Fibroblast of skin of back (primary cell): Measurements from ENCODE around the gene NMT2.

ENCODE experiments used
- DNase-seq: peaks from one replicate; pipeline ENCODE4 v3.0.0-alpha.2; 2013

Gene NMT2

DNA sequence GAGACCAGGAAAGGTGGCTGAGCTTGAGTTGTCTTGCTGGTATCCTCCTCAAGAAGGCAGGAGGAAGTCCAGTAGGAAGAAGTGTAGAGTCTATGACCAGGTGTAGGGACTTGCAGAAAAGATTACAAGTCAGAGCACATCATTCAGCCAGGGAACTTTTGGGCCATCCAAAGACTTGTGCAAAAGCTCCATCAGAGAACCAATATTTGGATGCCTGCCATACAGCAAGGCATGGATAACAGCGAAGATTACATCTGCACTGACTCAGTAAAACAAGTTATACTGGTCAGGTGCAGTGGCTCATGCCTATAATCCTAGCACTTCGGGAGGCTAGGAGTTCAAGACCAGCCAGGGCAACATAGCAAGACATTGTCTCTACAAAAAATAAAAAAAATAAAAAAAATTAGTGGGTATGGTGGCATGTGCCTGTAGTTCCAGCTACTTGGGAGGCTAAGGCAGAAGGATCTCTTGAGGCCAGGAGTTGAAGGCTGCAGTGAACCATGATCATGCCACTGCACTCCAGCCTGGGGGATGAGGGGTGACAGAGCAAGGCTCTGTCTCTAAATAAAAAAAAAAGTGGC is 13.2 kb upstream of the NMT2 start:
- no peak for DNase-seq

DNA sequence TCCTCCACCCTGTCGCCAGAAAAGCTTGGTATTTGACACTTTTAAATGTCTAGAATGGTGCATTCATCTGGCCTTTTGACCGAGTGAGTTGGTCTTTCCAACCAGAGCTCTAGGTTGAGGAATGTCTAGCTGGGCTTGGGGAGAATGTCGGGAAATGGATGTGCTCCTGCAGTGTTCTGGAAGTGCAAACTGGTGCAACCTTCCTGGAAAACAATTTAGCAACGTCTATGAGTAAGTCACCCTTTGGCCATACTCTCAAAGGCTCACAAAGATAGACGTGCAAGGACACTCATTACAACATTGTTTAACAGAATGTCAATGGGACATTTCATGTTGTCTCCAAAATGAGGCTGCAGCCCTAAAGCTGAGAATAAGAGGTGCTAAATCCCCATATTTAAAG is 12.2 kb upstream of the NMT2 start:
- DNase-seq = no peak

DNA sequence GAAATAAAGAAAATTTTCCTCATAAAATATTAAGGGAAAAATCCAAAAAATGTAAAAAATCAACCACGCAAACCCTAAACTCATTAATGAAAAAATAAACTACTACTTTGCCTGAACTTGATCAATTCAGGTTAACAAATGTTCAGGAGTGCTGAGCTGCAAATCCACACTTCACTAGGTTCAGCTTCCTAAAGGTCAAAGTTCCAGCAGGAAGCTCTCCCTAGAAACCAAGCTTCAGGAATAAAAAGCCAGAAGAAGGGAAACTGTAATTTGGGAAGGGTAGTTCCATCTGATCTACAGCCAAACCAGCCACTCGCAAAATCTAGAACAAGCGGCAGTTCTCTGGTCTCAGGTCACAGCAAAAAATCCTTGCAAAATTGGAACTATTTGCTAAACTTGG is 7.8 kb upstream of the NMT2 start:
- no peak for DNase-seq

DNA sequence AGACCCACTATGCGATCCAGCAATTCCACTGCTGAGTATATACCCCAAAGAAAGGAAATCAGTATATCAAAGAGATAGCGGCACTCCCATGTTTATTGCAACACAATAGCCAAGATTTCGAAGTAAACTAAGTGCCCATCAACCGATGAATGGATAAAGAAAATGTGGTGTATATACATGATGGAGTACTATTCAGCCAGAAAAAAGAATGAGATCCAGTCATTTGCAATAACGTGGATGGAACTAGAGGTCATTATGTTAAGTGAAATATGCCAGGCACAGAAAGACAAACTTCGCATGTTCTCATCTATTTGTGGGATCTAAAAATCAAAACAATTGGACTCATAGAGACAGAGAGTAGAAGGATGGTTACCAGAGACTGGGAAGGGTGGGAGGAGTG is 7.1 kb upstream of the NMT2 start:
- no peak for DNase-seq

DNA sequence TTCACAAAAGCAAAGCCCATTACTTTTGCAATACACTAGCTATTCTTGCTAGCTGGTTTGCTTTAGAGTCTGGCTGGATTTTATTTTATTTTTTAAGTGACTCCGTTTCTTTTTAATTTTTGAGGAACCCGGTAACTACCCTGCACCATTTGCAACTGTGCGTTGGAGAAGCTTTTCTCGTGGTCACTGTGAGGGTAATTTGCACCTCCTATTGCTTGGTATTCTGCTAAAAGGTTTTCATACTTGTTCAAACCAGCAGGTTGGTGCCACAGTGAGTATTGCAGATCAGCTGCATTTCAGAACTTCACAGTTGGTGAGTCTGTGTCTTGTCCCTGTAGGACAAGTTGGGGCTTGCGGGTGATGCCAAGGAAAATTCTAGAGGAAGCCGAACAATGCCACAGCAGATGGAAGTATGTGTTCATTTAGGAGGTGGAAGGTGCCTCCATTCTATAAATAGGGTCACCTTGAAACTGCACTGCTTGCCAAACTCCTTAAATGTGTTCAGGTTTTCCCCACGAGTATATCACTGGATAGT is 3.9 kb upstream of the NMT2 start:
- no peak for DNase-seq

DNA sequence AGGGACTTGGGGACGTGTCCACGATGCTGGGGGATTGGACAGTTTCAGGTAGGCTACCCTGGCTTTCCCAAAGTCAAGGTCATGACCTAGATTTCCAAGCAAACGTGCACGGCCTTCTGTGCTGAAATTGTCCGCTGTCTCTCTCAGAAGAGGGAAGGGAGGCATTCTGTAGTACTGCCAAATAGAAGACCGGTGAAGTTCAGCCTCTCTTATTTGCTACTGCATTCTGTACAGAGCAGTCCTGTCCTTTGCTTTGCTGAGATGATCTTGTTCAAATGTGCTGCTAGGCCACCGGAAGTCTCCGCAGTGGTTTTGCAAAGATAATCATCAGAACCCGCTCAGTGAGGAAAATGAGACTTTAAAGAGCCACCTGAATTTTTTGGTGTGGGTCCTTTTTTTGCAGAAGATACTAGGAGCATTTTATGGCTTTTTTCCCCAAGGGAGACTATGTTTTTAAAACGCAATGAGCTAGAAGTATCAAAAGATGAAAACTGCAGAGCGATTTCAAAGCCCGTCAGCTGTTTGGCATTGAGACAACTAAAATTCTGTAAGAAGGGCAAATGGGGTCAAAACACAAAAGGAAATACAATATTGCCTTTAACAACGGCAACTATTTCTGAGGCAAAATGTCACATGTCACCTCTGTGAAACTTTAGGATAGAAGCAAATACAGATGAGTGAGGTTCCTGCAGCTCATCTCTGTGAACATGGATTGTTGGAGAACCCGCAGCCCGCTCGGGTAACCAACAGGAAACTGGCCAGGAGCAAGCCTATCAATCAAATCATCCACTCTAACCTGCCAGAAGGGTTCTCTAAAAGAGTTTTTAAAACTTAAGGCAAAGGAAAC is 1.3 kb upstream of the NMT2 start:
- DNase-seq = no peak

DNA sequence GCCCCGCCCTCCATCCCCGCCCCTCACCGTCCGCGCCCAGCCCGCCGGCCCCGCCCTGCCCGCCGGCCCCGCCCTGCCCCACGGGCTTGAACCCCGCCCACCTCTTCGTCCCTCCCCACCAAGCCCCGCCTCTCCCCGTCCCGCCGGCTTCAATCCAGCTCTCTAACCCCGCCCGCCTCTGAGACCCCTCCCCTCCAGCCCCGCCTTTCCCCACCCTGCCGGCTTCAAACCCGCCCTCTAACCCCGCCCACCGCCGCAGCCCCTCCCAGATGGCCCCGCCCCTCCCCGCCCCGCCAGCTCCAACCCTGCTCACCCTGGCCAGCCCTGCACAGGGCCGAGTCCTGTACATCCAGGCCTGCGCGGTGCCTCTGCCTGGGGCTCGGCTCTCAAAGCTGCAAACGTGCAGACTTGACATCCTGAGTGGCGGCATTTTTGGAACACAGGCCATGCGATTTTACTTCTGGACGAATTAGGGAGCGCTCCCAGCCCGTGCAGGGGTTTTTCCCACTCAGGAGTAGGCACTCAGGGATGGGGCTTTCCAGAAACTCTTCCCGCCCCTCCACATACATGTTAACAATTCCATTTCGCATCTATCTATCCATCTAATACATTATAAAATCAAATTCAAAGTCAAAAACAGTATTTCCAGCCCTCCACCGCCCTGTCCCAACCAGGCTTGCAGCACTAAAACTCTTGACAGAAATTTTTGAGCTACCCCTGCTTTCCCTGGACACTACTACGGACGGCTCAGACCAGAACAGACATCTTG is 477 bp upstream of the NMT2 start:
- DNase-seq = peak; percentile 89

DNA sequence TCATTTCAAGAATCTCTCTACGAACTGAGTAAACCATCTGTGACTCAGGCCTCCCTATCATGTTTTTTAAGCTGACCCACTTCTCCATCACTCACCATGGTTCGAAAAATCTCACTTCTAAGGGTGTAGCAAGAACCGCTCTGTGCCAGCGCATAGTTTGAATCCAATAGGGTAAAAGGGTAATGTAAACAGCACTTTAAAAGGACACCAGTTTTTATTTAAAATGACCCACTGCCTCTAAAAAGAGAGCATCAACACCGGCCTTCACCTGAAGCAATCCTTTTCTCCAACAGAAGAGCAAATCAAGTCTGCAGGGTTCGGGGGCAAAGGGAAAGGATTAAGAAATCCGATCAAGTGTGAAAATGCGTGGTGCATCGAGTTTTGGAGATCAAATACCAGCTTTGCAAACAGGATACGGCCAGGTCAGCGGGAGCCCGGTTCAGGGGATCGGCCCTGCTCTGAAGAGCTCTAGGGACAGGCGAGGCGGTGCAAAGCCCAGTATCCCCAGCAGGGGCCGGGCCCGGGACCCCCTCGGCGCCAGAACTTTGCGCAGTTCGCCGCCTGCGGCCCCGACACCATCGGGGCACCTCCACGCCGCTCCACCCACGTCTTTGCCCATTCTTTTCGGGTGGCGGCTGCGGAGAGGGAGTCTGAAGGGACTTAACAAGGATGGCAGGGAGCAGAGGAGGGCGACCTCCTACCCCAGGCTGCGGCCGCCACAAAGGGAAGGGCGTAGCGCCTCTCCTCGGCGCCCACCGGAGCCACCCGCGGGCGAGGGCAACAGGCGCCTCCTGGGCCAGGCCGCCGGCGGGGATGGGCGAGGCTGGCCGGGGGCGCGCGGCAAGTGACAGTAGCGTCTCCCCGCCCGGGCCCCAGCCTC is 842 bp downstream of the NMT2 start:
- DNase-seq = peak; percentile 48

DNA sequence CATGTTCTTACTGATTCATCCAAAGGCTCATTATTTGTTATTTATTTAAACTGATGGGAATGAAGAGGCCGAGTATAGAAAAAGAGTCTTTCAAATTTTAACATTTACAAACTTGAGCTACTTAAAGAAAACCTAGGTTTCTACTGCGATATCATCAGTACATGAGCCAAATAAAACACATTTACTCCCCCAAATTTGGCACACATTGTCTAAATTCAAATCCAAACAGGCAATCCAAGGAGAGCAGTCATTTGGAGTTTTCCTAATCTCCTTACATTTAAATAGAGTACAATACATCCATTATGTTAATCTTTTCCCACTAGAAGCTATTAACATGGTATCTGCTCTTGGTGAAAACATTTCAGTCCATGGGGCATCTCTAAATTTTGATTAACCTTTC is 2.2 kb downstream of the NMT2 start:
- DNase-seq = no peak

DNA sequence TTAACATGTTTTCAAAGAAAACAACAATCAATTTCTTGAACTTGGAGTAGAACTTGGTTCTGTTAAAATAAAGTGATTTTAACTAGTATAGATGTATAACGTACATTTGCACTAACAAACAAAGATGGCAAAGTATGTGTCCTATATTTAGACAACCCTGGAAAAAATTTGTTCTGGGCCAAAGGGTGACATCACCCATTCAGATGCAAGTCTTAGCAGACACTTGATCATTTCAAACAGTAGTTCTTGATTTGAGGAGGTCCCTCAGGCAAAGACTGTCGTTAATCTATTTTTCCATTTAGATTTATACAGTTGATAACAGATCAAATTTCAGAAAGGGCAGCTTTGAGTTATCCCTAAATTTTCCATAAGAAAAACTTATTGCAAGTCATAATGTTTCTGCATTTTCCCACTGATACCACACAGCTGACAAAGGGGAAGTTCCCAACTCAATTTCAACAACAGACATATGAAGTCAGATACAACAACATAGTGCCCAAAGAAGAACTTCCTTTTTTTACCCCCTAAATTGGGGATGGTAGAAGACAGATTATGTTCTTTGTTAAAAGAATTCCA is 5.2 kb downstream of the NMT2 start:
- peak; percentile 8 for DNase-seq

DNA sequence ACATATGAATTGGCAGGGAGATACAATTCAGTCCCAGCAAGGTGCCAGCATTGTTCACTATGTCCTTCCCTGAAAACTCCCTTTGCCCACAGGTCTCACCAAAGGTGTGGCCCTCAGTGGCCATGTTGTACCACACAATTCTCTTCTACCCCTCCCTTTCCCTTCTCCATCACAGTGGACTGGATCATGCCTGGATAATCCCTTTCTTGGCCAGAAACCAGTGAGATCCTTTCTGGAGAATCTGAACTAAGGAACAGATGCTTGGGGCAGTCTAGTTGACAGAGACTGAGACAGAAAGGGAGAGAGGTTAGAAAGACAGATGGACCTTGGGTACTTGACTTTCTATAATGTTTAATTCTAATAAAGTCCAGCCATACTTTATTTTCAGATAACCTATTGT is 9.5 kb downstream of the NMT2 start:
- no peak for DNase-seq

DNA sequence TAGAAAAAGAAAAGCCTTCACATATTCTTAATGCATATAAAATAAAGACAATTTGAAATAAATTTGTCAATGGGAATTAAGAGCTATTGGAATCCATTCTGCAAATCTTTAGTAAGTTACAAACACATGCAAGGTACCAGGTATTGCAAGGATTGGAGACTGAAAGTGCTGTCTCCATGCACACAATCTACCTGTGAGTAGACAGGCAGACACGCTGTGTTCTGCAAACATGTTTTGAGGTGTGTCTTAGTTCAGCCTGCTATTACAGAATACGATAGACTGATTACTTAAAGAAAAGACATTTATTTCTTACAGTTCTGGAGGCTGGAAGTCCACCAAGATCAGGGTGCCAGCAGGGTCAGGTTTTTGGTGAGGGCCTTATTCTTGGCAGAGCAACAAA is 10.0 kb downstream of the NMT2 start:
- no peak for DNase-seq

DNA sequence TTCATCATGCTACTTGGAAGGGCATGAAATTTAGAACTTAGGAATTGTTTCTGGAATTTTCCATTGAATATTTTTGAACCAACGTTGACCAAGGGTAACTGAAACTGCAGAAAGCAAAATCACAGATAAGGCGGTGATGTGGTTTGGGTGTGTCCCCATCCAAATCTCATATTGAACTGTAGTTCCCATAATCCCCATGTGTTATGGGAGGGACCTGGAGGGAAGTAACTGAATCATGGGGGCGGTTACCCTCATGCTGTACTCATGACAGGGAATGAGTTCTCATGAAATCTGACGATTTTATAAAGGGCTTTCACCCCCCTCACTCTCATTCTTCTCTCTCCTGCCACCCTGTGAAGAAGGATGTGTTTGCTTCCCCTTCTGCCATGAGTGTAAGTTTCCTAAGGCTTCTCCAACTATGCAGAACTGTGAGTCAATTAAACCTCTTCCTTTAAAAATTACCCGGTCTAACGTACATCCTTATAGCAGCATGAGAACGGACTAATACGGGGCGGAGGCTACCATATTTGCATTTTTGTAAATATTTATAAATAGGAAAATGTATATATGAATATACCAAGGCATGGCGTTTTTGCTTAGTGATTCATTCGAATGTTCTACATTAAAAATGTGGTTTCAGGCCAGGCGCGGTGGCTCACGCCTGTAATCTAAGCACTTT is 12.4 kb downstream of the NMT2 start:
- no peak for DNase-seq

DNA sequence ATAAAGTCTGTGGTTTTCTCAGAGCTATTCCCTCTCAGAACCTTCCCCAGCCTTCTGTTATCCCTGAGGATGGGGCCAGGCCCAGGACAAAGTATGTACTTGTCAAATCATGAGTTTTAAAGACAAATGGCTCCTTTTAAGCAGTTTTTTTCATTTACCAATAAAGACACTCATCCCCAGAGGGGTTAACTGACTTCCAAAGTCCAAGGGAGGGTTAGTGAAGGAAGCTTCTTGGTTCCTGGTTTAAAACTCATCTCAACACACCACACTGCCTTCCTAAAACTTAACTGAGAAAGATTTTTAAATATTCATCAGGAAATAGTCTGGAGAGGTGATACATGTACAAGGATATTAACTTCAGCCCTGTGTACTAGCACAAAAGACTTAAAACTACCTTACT is 15.9 kb downstream of the NMT2 start:
- DNase-seq = no peak

DNA sequence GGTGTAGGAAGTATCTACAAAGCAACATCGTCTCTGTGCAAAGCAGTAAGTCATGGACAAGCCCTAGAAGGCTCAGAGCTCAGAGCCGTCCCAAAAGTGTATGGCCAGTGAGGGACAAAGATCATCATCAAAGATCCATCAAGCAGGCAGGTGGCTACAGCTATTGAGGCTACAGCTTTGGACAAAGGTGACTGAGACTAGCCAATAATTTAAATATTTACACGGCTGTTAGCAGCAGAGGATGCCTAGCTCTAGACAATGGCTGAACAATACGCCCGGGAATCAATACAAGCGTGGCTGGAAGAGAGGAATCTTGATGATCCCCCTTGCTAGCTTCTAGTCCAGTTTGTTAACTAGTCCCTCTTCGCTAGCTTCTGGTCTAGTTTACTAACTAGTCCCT is 17.9 kb downstream of the NMT2 start:
- no peak for DNase-seq

DNA sequence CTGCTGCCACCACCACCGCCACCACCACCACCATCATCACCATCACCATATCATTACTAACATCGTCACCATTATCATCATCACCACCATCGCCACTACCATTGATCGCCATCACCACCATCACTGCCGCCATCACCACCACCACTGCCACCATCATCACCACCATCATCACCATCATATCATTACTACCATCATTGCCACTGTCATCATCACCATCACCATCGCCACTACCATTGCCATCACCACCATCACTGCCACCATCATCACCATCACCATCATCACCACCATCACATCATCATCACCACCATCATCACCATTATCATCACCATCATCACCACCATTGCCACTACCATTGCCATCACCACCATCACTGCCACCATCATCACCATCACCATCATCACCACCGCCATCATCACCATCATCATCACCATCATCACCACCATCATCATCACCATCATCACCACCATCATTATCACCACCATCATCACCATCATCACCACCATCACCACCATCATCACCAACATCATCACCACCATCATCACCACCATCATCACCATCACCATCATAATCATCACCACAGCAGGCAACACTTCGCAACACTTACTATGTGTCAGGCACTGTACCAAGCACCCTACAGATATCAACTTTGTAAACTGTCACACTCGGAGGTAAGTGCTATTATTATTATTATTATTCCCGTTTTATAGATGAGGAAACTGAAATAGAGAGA is 19.3 kb downstream of the NMT2 start:
- no peak for DNase-seq

DNA sequence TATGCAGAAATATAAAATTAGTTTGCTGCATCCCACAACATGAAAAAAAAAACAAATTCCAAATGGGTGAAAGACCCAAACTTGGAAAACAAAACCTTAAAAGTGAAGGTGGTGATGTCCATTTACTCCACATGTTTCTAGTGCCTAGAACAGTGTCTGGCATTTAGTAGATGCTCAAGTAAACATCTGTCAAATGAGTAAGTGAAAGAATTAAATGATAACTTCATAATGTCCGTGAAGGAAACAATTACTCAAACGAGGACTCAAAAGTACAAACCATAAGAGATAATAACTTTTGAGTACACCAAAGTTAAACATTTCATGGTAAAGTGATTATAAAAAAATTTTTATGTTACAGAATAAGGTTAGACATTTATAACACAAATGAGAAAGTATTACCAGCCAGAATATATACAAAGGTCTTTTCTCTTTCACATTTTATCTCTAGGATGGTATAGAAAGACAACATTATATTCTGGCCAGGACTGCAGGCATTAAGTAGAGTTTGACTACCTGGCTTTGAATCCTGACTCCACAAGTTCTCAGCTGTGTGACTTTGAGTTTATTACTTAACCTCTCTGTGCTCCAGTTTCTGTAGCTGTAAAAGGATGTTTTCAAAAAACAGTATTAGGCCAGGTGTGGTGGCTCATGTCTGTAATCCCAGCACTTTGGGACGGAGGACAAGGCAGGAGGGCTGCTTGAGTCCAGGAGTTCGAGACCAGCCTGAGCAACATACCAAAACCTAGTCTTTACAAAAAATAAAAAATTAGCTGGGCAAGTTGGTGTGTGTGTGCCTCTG is 20.7 kb downstream of the NMT2 start:
- DNase-seq = no peak

DNA sequence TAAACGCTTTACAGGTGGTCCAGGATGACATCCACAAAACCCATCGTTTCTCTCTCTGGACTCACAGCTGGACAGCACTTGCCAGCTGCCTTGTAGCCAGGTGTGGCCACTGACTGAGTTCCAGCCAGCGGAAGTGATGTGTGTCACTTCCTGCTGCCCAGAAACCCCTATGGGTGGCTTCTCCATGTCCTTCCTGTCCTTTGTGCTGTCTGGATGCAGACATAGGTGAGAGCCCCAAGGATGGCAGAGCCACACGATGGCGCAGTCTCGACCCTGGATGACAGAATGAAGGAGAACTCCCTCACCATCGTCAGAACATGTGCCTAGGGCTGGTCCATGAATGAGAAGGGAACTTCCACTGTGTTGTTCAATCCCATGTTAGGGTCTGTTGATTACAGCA is 22.1 kb downstream of the NMT2 start:
- DNase-seq = no peak

DNA sequence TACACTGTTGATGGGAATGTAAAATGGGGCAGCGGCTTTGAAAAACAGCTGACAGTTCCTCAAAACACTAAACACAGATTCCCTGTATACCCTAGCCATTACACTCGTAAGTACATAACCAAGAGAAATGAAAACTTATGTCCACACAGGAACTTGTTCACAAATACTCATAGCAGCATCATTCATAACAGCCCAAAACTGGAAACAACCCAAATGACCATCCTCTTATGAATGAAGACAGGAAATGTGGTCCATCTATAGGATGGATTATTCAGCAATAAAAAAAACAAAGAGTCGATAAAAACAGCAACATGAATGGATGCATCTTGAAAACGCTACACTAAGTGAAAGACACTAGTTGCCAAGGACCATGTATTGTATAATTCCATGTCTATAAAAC is 23.7 kb downstream of the NMT2 start:
- peak; percentile 76 for DNase-seq
